ENCODE measurements around the gene POU4F3. TPM values are rescaled to one million over a fixed set of nuclear protein-coding genes. Genes with fewer than 3 reads are reported as not detected.

The POU4F3 gene
- total RNA-seq, 1 experiment from 2014 or later: not detected

DNA sequence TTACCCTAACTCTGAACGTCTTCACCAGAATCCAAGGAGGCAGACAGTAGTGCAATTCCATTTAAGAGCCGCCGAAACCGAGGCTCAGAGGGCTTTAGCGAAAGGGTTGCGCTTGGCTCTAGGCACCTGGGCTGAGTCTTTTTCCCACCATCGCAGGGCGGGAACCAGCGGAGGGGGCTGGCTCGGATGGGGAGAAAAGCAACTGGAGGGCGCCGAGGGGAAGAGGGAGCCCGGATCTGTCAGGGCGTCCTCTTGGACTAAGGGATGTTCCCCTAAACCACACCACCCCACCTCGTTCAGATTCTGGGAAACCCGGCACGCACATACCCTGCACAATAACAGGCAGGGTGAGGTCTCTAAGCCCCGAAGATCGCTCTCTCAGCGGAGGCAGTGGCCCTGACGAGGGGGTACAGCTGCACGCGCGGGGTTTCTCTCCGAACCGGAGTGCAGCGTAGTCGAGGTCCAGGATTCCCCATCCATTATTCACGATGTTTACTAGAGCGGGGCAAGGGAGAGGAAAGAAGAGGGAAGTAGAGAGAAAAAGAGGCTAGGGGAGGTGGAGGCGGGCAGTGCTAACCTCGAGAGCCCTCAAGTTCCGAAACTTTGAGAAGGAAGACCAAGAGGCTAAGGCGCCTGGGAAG, 1.3 kb upstream of the POU4F3 start:
- TF ChIP-seq, protein P1, sequence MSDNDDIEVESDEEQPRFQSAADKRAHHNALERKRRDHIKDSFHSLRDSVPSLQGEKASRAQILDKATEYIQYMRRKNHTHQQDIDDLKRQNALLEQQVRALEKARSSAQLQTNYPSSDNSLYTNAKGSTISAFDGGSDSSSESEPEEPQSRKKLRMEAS (CRISPR knock-in tag; IDR thresholded peaks at IDR 0.05): no peak
- TF ChIP-seq, protein P2, sequence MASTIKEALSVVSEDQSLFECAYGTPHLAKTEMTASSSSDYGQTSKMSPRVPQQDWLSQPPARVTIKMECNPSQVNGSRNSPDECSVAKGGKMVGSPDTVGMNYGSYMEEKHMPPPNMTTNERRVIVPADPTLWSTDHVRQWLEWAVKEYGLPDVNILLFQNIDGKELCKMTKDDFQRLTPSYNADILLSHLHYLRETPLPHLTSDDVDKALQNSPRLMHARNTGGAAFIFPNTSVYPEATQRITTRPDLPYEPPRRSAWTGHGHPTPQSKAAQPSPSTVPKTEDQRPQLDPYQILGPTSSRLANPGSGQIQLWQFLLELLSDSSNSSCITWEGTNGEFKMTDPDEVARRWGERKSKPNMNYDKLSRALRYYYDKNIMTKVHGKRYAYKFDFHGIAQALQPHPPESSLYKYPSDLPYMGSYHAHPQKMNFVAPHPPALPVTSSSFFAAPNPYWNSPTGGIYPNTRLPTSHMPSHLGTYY (CRISPR knock-in tag; IDR thresholded peaks at IDR 0.05): no peak
- TF ChIP-seq, protein P3, sequence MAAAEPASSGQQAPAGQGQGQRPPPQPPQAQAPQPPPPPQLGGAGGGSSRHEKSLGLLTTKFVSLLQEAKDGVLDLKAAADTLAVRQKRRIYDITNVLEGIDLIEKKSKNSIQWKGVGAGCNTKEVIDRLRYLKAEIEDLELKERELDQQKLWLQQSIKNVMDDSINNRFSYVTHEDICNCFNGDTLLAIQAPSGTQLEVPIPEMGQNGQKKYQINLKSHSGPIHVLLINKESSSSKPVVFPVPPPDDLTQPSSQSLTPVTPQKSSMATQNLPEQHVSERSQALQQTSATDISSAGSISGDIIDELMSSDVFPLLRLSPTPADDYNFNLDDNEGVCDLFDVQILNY (CRISPR knock-in tag; IDR thresholded peaks at IDR 0.05): 0 out of 2 replicates have a peak, but pooled peaks have one; percentile 55
- Mint-ChIP-seq H3K27me3 (ENCODE audit: low read depth) (peaks cover 100% of the 10 kb centered on the region), H3K9me3 (no peaks in the 10 kb centered on the region), H3K27ac (no peak overlapping the region), H3K4me1 (peaks cover 48% of the 10 kb centered on the region), H3K4me3 (peak overlapping the region; percentile 77), H3K36me3 (no peaks in the 10 kb centered on the region)
- ChIA-PET POLR2A (no interaction called here), CTCF (interaction anchor here (1.3 kb wide), 1 partner anchor 53 kb away, joined by 4 read pairs; no protein-coding TSS in a partner anchor)
- peak; percentile 41 for DNase-seq (ENCODE audit: low spot score)
- peak; percentile 5 for ATAC-seq

DNA sequence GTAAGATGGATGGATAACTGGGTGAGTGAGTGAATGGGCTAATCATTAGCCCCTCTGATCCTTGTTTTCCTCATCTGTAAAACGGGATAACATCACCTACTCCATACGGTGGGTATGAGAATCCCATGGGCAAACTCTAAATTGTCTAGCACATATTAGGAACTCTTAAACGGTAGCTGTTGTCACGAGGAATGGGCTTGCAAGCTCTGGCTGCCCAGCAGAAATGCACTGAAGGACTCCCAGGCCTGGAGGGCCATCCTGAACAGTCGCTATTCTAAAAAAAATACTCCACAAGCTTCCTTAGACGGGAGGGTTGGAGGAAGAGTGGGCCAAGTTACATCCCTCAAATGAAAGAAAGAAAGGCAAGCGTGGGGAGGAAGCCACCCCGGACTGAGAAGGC, 711 bp upstream of the POU4F3 start:
- Mint-ChIP-seq H3K27me3 (ENCODE audit: low read depth) (peaks cover 100% of the 10 kb centered on the region), H3K36me3 (no peaks in the 10 kb centered on the region; the same call in 1 of the 2 replicates), H3K4me1 (peaks cover 53% of the 10 kb centered on the region), H3K27ac (no peak overlapping the region), H3K9me3 (no peaks in the 10 kb centered on the region), H3K4me3 (peak overlapping the region; percentile 77)
- DNase-seq (ENCODE audit: low spot score) (no peak), ATAC-seq (no peak)
- ChIA-PET CTCF (interaction anchor here (1.2 to 1.3 kb wide), 2 partner anchors 37 to 53 kb away, joined by 3 to 4 read pairs; no protein-coding TSS in a partner anchor), POLR2A (interaction anchor here (0.6 kb wide), 3 partner anchors 12 to 1518 kb away, joined by 3 read pairs; no protein-coding TSS in a partner anchor)
- TF ChIP-seq FOXJ3 (CRISPR knock-in tag; IDR thresholded peaks at IDR 0.05; ENCODE audit: borderline replicate concordance) (no peak), CREM (CRISPR knock-in tag; IDR thresholded peaks at IDR 0.05) (no peak), RORB (CRISPR knock-in tag; IDR thresholded peaks at IDR 0.05) (no peak)
- TF ChIP-seq, protein P4, sequence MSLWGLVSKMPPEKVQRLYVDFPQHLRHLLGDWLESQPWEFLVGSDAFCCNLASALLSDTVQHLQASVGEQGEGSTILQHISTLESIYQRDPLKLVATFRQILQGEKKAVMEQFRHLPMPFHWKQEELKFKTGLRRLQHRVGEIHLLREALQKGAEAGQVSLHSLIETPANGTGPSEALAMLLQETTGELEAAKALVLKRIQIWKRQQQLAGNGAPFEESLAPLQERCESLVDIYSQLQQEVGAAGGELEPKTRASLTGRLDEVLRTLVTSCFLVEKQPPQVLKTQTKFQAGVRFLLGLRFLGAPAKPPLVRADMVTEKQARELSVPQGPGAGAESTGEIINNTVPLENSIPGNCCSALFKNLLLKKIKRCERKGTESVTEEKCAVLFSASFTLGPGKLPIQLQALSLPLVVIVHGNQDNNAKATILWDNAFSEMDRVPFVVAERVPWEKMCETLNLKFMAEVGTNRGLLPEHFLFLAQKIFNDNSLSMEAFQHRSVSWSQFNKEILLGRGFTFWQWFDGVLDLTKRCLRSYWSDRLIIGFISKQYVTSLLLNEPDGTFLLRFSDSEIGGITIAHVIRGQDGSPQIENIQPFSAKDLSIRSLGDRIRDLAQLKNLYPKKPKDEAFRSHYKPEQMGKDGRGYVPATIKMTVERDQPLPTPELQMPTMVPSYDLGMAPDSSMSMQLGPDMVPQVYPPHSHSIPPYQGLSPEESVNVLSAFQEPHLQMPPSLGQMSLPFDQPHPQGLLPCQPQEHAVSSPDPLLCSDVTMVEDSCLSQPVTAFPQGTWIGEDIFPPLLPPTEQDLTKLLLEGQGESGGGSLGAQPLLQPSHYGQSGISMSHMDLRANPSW (CRISPR knock-in tag; conservative IDR thresholded peaks at IDR 0.05; ENCODE audit: low read depth): no peak
- TF ChIP-seq, protein P5, sequence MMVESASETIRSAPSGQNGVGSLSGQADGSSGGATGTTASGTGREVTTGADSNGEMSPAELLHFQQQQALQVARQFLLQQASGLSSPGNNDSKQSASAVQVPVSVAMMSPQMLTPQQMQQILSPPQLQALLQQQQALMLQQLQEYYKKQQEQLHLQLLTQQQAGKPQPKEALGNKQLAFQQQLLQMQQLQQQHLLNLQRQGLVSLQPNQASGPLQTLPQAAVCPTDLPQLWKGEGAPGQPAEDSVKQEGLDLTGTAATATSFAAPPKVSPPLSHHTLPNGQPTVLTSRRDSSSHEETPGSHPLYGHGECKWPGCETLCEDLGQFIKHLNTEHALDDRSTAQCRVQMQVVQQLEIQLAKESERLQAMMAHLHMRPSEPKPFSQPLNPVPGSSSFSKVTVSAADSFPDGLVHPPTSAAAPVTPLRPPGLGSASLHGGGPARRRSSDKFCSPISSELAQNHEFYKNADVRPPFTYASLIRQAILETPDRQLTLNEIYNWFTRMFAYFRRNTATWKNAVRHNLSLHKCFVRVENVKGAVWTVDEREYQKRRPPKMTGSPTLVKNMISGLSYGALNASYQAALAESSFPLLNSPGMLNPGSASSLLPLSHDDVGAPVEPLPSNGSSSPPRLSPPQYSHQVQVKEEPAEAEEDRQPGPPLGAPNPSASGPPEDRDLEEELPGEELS (CRISPR knock-in tag; IDR thresholded peaks at IDR 0.05): no peak
- TF ChIP-seq, protein P6, sequence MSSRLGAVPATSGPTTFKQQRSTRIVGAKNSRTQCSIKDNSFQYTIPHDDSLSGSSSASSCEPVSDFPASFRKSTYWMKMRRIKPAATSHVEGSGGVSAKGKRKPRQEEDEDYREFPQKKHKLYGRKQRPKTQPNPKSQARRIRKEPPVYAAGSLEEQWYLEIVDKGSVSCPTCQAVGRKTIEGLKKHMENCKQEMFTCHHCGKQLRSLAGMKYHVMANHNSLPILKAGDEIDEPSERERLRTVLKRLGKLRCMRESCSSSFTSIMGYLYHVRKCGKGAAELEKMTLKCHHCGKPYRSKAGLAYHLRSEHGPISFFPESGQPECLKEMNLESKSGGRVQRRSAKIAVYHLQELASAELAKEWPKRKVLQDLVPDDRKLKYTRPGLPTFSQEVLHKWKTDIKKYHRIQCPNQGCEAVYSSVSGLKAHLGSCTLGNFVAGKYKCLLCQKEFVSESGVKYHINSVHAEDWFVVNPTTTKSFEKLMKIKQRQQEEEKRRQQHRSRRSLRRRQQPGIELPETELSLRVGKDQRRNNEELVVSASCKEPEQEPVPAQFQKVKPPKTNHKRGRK (CRISPR knock-in tag; IDR thresholded peaks at IDR 0.05; ENCODE audit: borderline replicate concordance): no peak
- TF ChIP-seq, protein P7, sequence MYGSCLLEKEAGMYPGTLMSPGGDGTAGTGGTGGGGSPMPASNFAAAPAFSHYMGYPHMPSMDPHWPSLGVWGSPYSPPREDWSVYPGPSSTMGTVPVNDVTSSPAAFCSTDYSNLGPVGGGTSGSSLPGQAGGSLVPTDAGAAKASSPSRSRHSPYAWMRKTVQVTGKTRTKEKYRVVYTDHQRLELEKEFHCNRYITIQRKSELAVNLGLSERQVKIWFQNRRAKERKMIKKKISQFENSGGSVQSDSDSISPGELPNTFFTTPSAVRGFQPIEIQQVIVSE (CRISPR knock-in tag; IDR thresholded peaks at IDR 0.05; ENCODE audit: borderline replicate concordance): no peak
- TF ChIP-seq, protein P8, sequence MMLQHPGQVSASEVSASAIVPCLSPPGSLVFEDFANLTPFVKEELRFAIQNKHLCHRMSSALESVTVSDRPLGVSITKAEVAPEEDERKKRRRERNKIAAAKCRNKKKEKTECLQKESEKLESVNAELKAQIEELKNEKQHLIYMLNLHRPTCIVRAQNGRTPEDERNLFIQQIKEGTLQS (CRISPR knock-in tag; conservative IDR thresholded peaks at IDR 0.05): no peak
- TF ChIP-seq, protein P9, sequence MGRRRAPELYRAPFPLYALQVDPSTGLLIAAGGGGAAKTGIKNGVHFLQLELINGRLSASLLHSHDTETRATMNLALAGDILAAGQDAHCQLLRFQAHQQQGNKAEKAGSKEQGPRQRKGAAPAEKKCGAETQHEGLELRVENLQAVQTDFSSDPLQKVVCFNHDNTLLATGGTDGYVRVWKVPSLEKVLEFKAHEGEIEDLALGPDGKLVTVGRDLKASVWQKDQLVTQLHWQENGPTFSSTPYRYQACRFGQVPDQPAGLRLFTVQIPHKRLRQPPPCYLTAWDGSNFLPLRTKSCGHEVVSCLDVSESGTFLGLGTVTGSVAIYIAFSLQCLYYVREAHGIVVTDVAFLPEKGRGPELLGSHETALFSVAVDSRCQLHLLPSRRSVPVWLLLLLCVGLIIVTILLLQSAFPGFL (CRISPR knock-in tag; IDR thresholded peaks at IDR 0.05; ENCODE audit: borderline replicate concordance): no peak
- TF ChIP-seq, protein P3 (CRISPR knock-in tag; IDR thresholded peaks at IDR 0.05): no peak
- TF ChIP-seq, protein P10, sequence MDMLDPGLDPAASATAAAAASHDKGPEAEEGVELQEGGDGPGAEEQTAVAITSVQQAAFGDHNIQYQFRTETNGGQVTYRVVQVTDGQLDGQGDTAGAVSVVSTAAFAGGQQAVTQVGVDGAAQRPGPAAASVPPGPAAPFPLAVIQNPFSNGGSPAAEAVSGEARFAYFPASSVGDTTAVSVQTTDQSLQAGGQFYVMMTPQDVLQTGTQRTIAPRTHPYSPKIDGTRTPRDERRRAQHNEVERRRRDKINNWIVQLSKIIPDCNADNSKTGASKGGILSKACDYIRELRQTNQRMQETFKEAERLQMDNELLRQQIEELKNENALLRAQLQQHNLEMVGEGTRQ (CRISPR knock-in tag; IDR thresholded peaks at IDR 0.05): no peak
- TF ChIP-seq, protein P11, sequence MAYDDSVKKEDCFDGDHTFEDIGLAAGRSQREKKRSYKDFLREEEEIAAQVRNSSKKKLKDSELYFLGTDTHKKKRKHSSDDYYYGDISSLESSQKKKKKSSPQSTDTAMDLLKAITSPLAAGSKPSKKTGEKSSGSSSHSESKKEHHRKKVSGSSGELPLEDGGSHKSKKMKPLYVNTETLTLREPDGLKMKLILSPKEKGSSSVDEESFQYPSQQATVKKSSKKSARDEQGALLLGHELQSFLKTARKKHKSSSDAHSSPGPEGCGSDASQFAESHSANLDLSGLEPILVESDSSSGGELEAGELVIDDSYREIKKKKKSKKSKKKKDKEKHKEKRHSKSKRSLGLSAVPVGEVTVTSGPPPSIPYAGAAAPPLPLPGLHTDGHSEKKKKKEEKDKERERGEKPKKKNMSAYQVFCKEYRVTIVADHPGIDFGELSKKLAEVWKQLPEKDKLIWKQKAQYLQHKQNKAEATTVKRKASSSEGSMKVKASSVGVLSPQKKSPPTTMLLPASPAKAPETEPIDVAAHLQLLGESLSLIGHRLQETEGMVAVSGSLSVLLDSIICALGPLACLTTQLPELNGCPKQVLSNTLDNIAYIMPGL (CRISPR knock-in tag; IDR thresholded peaks at IDR 0.05): no peak

Data from WTC11 (cell line).